ENCODE measurements around the gene ARF5.

- TF ChIP-seq CTCF (IDR thresholded peaks at IDR 0.05; ENCODE audit: low read depth, low read length): peak; percentile 57
- no peak for TF ChIP-seq POLR2A (IDR thresholded peaks at IDR 0.05; ENCODE audit: extremely low read depth, insufficient read length)
- no peak for TF ChIP-seq MAX (IDR thresholded peaks at IDR 0.05; ENCODE audit: low read depth, low read length)
- no peak for TF ChIP-seq MYC (IDR thresholded peaks at IDR 0.05; ENCODE audit: low read depth, low read length)
Observed at GRCh38 chr7:127588697-127589482, 679 bp downstream of the ARF5 start.

Data from NB4 (cell line).